GM19395 (cell line): Measurements from ENCODE around the gene LLGL2.

Experiments
- ATAC-seq: cut with Tn5 transposase; IDR thresholded peaks from one replicate; pipeline ENCODE4 v1.9.1; 2021; ENCODE audit warnings: mild to moderate bottlenecking, moderate library complexity; ENCODE audit not compliant: unreplicated experiment

The LLGL2 gene

DNA sequence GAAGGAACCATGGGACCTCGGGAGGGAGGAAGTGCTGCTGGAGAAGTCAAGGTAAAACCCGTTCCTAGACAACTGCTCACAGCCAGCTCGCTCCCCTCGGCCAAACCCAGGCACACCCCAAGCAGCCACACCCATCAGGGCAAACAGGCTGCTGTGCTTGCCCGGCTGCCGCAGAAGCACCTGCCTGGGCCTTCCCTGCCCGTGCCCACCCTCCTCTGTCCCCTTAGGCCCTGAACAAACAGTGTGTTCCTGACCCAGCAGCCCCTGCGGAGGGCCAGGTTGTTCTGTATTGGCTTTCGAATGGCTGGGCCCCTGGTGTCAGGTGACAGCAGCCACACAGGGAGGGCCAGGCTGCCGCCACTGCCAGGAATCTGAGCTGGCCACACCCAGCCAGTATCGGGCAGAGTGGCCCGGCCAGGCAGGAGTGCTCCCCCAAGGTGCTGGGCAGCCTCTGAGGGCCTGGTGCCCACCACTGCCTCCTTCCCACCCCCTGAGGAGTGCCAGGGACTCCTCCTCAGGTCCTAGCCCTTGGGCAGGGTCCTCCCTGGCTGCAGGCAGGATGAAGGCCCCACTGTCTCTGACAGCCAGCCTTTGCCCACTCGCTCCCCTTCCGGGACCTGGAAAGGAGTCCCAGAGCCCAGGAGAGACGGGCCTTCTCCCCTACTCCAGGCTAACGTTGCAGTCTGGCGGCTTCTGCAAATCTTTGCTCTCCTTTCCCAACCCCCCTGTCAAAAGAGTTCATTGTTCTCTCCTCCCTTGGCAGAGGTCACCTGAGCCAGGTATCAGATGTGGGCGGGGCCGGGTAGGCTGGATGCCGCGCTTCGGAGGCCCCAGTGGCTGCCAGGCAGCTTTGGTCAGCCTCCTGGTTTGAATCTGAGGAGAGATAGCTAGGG, 24.0 kb downstream of the LLGL2 start:
- no peak for ATAC-seq

DNA sequence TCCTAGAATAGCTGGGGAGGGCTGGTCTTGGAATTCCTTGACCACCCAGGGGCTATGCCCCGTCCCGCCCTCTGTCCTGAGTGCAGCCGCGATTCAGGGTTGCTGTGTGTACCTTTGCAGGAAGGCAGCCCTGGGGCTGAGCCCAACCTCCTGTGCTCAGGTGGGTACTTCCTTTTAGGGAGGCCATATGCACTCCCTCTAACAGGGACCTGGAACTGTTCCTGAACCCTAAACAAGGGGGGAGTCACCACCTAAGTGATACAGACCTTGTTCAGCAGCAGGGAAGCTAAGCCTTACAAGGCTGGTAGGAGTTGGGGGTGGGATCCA, 24.6 kb downstream of the LLGL2 start:
- ATAC-seq: no peak

DNA sequence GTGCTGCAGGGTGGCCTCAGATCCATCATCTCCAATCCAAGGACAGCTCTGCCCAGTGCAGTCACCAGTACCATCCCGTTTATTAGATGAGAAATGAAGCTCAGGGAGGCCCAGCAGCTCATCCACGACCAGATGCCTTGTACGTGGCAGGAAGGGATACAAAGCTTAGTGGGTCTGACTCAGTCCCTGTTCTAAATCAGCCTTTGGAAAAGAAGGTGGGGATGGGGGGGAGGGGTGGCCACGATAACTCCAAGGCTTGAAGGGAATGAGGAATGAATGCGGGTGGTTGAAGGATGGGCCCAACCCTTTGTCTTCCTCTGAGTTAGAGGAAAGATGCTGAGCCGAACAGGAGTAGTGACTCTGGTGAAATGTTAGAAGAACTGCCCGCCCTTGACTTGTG, 25.8 kb downstream of the LLGL2 start:
- ATAC-seq: no peak

DNA sequence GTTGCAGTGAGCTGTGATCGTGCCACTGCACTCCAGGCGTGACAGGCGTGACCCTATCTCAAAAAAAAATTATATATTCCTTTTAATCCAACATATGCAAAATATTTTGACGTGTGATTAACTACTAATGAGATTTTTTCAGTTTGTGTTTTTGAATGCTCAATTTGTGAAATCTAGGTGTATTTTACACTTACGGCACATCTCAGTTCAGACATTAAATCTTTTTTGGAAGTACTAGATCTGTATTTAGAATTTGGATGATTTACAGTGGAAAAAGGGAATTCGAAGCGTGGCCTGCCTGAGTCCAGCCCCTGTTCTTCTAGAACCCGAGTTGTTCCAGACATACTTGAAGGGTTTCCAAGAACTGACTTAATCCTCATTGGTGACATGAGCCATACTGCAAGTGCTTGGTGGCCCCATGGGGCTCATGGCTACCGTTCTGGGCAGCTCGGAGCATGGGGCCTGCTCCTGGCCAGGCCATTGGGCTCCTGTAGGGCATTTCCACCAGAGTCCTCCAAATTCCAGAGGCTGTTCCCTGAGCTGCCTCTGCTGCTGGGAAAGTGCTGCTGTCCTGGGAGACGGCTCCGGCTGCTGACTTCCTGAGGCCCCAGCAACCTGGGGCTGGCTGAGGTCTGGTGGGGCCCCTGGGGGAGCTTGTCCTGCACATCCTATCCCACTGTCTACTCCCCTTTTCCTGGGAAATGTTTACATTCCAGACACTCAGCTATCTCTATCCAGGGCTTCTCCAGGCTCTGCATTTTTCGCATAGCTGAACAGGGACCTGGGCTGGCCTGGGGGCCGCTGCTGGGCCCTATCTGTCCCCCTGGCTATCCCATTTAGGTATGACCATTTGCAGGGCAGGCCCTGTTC, 27.2 kb downstream of the LLGL2 start:
- no peak for ATAC-seq

DNA sequence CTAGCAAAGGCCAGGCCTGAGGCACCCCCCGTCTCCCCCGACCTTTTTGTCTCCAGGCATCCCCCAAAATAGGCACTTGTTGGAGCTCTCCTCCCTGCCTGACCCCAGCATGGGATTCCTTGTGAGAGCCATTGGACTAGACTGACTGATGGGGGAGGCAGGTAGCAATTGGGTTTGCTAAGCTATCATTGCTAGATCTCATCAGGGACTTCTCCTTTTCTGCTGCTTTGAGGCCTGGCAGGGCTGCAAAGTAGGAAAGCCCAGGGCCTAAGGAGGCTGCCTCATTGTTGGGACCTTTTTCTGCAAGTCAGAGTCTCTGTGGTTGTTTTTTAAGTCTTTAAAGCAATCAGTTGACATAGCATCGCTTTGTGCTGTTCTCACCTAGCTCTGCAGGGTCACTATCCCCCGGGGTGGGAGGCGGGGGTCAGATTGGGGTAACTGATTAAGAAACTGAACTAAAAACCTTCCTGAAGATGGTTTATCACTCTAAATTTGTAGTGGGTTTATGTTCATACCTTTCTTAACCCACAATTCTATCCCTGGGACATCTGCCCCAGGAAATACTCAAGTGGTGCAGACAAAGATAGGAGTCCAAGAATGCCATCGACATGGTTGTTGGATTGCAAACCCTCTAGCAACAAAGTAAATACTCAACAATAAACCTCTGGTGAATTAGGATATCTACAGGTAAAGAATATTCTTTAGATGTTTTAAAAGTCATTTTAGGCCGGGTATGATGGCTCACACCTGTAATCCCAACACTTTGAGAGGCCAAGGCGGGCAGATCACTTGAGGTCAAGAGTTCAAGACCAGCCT, 28.0 kb downstream of the LLGL2 start:
- ATAC-seq: no peak

DNA sequence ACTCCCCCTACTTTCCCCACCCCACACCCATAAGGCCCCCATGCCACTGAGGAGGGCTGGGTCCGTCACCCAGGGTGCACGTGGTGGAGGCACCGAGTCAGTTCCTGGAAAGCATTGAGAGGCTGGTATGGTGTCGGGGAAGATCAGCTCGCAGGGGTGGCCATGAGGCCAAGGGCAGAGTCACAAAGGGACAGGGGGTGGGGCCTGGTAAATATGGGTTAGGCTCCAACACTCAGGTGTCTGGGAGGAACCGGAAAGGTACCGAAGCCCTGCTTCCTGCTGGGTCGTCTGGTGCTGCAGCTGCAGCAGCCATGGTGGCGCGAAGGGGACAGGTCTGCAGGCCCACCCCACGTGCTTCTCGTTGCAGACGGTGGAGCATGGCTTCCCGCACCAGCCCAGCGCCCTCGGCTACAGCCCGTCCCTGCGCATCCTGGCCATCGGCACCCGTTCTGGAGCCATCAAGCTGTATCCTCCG, 30.2 kb downstream of the LLGL2 start:
- ATAC-seq: no peak

DNA sequence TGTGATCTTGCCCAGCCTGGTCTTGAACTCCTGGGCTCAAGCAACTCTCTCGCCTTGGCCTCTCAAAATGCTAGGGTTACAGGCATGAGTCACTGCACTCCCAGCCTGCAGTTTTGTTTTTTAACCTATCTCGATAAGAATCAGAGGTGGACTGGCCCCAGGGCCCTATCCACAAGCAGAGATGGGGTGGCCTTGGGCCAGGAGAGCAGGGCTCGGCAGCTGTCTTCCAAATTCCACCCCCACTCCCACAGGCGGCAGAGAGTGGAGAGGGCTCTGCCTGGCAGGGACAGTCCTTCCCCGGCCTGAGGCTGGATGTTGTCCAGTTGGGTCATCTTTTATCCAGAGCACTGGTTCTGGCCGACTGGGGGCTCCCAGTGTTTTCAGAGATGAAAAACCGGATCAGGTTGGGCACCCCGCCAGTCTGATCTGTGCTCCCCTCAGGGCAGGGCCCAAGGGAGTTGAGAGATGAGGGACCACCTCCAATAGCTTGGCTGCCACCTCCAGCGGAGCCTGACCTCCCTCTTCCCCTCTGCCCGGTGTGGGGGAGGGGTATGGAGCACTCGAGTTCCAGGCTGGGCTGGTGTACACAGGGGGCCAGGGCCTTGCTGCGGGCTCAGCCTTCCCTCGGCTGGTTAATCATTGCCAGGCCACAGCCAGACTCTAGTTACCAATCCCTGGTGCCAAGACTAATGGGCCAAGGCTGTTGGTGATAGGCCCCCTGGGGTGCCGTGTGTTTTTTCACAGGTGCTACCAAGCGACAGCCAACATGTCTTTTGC, 31.8 kb downstream of the LLGL2 start:
- no peak for ATAC-seq

DNA sequence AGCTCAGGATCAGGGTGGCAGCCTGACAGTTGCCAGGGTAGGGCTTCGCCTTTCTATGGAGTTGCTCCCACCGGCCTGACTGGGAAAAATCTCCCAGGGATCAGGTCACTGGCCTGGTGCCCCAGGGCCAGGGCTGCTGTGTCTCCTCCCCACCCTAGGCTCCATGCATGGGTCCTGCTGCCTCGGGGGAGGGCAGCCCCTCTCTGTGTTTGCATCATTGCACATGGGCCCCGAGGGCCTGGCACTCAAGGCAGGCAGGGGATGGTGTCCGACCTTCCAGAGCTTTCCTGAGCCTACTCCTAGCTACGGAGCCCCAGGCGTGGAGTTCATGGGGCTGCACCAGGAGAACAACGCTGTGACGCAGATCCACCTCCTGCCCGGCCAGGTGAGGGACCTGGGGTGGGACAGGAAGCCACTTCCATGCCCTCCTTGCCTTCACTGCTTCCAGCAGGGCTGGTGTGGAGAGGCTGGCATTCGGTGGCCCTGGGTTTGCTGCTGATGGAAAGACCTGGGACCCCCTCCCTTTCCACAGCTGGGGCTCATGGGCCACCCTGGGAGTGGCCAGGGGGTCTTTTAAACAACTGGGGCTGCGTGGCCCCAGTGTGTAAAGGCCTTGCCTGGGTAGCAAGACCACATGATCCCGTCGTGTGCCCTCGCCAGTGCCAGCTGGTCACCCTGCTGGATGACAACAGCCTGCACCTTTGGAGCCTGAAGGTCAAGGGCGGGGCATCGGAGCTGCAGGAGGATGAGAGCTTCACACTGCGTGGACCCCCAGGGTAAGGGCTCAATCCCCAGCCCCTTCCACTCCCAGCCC, 32.6 kb downstream of the LLGL2 start:
- ATAC-seq: no peak

DNA sequence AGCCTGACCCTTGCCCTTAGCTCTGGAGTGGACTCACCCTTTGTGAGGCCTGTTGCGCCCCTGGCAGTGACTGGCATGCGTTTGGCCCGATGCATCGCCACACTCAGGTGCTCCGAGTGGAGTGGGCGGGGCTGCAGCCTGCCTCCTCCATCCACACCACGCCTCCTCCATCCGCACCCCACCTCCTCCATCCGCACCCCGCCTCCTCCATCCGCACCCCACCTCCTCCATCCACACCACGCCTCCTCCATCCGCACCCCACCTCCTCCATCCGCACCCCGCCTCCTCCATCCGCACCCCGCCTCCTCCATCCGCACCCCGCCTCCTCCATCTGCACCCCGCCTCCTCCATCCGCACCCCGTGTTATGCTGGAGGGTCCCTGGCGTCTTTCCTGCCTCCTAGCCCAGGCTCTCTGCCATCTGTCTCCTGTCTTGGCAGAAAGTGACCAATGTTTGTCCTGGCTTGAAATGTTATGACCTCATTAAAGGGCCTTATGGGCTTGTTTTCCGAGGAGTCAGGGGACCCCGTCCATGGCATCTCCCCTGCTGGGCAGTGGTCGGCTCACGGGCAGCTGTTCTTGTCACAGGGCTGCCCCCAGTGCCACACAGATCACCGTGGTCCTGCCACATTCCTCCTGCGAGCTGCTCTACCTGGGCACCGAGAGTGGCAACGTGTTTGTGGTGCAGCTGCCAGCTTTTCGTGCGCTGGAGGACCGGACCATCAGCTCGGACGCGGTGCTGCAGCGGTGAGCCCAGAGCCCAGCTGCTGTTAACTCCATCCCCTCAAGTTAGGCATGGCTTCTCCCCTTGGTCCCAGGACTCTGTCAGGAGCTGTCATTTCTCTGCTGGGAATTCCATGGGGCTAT, 33.4 kb downstream of the LLGL2 start:
- ATAC-seq: no peak

DNA sequence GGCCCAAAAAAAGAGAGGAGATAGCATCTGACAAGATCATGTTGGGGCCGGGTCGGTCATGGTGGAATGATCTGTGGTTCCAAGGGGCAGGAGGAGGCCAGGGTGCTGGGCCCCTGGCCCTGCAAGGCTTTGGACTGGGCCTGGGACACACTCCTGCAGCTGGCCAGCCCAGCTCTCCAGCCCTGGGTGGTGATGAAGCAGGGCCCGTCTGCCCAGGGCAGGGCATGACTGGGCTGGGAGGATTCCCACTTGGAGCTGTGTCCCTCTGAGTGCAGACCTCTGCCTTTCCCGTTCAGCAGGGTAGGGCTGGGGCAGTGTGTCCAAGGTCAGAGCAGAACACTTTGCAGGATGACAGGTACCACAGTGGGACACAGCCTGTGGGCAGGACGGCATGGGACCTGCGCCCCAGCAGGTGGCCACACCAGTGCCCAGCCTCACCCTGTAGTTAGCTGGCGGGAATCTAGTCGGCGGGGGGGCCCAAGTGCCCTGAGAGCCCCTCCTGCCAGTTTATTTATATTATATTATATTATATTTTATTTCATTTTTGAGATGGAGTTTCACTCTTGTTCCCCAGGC, 34.5 kb downstream of the LLGL2 start:
- no peak for ATAC-seq

DNA sequence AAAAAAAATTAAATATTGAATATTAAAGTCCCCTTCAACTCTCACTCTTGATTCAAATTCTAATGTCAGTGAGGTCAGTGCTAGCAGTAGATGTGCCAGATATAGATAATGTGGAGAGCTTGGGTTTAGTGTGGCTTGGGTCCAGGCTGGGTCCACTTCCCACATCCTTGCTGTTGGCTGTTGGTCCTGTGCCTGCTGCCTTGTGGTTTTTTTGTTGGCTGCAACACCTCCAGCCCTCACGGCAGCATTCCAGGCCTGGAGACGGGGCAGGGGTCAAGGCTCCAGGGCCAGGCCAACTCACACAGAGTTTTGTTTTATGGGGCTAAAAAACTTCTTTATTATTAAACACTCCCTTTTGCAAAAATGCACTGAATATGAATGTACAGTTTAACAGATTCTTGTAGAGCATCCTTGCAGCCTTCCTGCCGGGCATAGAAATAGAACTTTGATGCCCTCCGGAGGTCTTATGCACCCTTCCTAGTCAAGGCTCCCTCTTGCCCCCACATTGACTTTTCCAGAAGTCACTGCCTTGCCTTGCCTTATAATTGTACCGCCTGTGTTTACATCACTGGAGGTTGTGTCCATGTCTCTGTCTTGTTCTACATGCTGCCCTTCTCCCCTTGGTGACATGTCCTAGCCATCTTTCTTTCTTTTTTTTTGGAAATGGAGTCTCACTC, 36.6 kb downstream of the LLGL2 start:
- no peak for ATAC-seq

DNA sequence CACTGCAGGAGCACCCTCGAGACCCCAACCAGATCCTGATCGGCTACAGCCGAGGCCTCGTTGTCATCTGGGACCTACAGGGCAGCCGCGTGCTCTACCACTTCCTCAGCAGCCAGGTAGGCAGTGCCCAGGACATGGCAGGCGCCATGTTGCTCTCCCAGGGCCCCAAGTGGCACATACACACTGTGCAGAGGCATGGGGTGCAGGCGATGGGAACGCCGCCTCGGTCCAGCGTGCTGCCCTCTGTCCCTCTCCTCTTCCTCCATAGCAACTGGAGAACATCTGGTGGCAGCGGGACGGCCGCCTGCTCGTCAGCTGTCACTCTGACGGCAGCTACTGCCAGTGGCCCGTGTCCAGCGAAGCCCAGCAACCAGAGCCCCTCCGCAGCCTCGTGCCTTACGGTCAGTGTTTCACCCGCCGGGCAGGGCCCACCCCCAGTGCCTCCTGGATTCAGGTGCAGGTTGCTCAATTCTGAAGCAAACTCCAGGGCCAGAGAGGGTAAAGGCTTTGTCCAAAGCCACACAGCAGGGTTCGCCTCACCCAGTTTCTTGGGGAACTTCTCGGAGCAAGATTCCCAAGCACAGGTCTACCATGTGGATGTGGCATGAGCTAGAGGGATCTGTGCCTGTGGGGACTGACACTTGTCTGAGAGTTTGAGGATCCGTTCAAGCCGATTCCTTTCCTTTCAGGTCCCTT, 37.7 kb downstream of the LLGL2 start:
- ATAC-seq: no peak

DNA sequence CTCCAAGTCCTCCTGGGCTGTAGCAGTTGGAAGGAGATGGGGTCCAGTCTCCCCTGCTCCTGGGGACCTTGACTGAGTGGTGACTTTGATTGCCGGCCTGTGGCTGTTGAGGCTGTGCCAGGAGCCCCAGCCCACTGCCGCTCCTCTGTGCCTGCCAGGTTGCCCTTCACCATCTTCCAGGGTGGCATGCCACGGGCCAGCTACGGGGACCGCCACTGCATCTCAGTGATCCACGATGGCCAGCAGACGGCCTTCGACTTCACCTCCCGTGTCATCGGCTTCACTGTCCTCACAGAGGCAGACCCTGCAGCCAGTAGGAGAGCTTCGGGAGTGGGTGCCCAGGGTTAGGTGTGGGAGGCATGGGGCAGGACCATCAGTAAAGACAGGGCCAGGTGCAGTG, 38.7 kb downstream of the LLGL2 start:
- no peak for ATAC-seq

DNA sequence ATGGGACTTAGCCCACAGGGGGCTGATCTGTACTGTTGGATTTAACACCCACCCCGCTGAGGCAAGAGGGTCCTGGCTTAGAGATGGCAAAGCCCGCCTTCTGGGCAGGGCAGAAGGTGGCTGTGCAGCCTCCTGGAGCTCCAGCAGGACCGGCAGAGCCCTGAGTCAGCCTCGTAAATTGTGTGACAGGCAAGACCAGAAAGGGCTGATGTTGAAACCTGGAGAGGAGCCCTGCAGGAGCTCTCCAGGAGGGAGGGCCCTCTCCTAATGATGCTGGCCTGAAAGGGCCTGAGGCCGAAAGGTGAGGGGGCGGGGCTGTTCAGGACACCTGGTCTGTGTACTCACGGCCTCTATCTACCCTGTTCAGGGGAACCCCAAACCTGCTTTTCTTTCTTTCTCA, 39.6 kb downstream of the LLGL2 start:
- no peak for ATAC-seq

DNA sequence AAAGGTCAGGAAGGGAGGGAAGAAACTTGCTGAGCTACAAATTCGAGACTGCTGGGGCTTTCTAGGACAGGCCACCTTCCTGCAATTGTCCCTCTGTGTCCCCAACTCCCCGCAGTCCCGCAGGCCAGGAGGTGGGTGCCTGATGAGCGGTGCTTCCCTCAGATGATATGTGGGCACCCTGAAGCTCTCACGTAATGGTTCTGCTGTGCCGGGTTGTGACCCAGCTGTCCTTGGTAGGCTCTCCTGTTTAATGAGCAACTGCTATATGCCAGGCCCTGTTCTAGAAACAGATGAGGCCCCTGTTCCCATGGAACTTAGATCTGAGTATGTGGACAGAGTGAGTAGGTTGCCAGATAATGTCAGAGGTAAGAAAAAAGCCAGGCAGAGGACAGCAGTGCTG, 40.1 kb downstream of the LLGL2 start:
- ATAC-seq: no peak

DNA sequence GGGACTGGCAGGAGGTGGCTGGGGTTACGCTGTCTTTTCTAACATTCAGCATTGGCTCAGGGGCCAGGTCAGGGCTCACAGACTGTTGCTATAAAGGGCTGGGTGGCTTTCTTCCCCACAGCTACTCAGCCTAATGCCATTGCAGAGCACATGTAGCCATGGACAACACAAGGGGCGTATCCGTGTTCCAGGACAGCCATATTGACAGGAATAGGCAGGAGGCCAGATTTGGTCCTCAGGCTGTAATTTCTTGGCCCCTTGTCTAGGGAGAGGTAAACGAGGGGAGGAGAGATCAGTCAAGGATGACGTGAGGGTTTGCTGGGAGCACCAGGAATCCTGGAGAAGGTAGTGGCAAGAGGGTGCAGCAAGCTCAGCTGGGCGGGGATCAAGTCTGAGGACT, 40.9 kb downstream of the LLGL2 start:
- ATAC-seq: no peak

DNA sequence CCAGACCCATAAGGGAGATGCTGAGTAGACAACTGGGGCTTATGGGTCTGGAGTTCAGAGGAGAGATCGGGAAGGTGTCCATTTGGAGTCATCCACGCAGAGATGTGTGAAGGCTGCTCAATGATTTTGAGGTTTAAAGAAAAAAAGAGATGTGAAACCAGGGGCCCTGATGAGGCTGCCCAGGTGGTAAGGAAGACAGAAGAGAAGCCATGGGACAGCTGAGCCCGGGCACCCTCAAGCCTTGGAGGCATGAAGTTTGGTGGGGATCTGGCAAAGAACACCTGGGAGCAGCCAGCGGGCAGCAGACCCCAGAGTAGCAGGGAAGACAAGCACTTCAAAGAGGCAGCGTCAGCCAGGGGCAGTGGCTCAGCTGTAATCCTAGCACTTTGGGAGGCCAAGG, 41.3 kb downstream of the LLGL2 start:
- no peak for ATAC-seq
